ENCODE data around the gene PDE4B.

The PDE4B gene

GRCh38 chr1:66240491-66241484, 448.1 kb downstream of the PDE4B start:
- no peak for DNase-seq (ENCODE audit: low read depth)

GRCh38 chr1:66242646-66243547, 450.2 kb downstream of the PDE4B start:
- peak; percentile 73 for DNase-seq (ENCODE audit: low read depth)

- DNase-seq (ENCODE audit: low read depth): no peak
These were observed 450.9 kb downstream of the PDE4B start for GRCh38 chr1:66243548-66244130.

GRCh38 chr1:66244429-66244828, 451.7 kb downstream of the PDE4B start:
- no peak for DNase-seq (ENCODE audit: low read depth)

- no peak for DNase-seq (ENCODE audit: low read depth)
These were observed 453.0 kb downstream of the PDE4B start for GRCh38 chr1:66245691-66246090.

GRCh38 chr1:66246351-66247269, 453.9 kb downstream of the PDE4B start:
- no peak for DNase-seq (ENCODE audit: low read depth)

- DNase-seq (ENCODE audit: low read depth): no peak
These were observed 454.9 kb downstream of the PDE4B start for GRCh38 chr1:66247415-66248208.

GRCh38 chr1:66248257-66248656, 455.6 kb downstream of the PDE4B start:
- DNase-seq (ENCODE audit: low read depth): no peak

GRCh38 chr1:66248746-66249145, 456.1 kb downstream of the PDE4B start:
- DNase-seq (ENCODE audit: low read depth): no peak

GRCh38 chr1:66250075-66250474, 457.4 kb downstream of the PDE4B start:
- DNase-seq (ENCODE audit: low read depth): no peak

GRCh38 chr1:66250478-66250877, 457.8 kb downstream of the PDE4B start:
- no peak for DNase-seq (ENCODE audit: low read depth)

GRCh38 chr1:66251546-66251945, 458.9 kb downstream of the PDE4B start:
- DNase-seq (ENCODE audit: low read depth): no peak

- DNase-seq (ENCODE audit: low read depth): peak; percentile 55
These were observed 460.7 kb downstream of the PDE4B start for GRCh38 chr1:66253330-66253921.

GRCh38 chr1:66254785-66255184, 462.1 kb downstream of the PDE4B start:
- DNase-seq (ENCODE audit: low read depth): no peak

GRCh38 chr1:66256629-66257572, 464.2 kb downstream of the PDE4B start:
- DNase-seq (ENCODE audit: low read depth): no peak

GRCh38 chr1:66258404-66259105, 465.9 kb downstream of the PDE4B start:
- DNase-seq (ENCODE audit: low read depth): no peak

GRCh38 chr1:66261364-66261763, 468.7 kb downstream of the PDE4B start:
- DNase-seq (ENCODE audit: low read depth): no peak

All from GM04504 (cell line).